ENCODE results near the gene RAB20.
"Not testable (repeated sequence)": the region's sequence is repeated elsewhere in the genome, so short reads cannot be mapped to it uniquely, and the experiment has no call there.

Gene RAB20

DNA sequence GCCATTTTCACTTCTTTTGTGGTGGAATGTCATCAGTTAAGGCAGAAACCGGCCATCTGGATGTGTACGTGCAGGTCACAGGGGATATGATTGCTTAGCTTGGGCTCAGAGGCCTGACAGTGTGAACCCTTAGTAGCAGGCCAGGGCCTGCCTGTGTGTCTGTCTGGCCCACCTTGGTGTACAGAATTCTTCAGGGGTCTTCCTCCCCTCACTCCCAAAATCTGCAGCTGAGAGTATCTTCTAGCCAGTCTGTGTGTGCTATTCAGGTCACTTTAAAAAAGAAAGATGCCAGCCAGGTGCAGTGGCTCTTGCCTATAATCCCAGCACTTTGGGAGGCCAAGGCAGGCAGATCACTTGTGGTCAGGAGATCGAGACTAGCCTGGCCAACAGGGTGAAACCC lies 74.6 kb downstream of the RAB20 start:
- DNase-seq: not testable (repeated sequence)

DNA sequence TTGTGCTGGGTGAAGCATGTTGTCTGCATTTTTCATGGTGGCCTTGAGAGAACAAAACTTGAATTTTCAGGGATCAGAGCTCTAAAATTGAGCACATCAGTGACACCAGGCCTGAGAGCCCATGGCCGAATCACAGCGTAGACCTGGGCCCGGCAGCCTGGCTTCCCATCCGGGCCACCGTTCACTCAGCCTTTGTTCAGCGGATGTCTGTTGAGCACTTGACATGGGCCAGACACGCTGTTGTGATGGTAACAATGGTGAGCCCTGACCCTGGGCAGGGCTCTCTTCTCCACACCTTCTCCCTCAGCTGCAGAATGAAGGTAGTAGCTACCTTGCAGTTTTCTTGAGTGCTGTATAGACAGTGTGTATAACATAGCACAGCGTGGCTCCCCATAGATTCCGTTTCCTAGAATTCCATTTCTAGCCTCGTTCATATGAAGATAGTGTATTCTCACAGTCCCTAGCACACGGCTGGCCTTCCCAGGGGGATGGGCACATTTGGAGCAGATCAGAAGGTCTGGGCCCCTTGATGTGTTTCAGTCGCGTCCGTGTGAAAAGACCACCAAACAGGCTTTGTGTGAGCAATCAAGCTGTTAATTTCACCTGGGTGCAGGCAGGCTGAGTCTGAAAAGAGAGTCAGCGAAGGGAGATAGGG lies 75.3 kb downstream of the RAB20 start:
- no peak for DNase-seq

DNA sequence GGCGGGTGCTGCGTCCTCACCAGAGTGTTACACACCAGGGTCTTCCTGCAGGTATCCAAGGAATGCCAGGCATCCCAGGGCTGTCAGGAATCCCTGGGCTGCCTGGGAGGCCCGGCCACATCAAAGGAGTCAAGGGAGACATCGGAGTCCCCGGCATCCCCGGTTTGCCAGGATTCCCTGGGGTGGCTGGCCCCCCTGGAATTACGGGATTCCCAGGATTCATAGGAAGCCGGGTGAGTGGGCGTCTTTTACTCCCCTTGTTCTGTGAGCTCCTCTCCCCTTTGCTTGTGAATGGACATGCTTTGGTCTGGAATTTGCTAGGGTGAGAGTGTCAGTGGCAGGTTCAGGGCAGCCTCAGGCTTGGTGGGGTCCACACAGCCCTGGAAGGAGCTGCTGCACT lies 75.9 kb downstream of the RAB20 start:
- DNase-seq: no peak

DNA sequence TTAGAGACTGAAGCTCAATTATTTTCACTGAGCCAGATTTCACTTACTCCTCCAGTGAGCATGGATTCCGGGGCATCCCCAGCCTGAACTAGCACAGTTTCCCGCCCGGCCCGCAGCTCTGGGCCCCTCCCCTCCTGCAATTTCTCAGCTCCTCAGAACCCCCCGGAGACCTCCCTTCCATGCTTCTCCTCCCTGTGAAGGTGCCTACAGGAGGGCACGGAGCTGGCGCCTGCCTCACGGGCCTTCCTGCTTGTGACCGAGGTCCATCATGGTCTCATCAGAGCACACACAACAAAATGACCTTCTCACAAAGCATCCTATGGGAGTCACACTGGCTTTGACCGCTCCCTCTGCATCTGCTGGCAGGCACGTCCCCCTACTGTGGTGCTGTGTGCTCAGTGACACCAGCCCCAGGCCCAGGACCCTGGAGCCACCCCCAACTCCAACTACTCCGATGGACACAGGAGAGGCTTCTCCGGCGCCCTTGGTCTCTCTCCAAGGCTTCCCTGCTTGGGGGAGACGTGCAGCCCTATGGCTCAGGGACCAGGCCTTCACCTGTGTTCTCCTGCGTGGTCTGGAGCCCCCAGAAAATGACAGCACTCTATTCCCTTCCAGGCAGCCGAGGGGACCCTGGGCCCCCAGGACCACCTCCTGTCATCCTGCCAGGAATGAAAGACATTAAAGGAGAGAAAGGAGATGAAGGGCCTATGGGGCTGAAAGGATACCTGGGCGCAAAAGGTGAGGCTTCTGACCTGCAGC lies 77.1 kb downstream of the RAB20 start:
- DNase-seq: no peak

DNA sequence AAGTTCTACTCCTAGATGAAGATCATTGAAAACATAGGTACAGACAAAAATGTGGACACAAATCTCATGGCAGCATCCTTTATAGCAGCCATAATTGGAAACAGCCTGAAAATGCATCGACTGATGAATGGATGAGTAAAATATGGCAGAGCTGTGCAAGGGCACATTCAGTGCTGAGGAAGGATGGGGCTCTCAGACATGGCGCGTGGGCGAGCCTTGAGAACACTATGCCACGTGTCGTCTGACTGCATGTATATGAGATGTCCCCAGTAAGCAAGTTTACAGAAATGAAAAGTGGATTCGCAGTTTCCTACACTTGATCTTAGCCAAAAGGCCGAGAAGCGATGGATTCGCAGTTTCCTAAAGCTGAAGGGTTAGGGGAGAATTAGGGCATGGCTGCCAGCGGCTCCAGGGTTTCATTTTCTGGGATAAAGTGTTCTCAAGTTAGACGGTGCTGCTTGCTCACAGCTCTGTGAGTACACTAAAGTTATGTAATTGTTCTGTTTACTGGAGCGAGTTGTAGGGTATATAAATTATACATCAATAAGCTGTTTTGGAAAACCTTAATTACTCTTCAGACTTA lies 78.0 kb downstream of the RAB20 start:
- DNase-seq: no peak

DNA sequence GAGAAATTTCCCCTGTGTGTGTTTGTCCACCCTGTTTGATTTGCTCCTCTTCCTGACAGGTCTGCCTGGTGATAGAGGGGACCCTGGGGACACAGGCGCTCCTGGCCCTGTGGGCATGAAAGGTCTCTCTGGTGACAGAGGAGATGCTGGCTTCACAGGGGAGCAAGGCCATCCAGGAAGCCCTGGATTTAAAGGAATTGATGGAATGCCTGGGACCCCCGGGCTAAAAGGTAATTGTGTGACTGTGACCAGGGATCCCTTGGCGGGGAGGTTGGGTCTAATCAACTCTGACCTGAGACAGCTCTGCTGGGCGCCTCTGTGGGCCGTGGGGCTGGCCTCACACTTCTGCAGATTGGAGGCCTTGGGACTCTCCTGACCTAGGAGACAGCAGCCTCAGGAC lies 81.4 kb downstream of the RAB20 start:
- no peak for DNase-seq

DNA sequence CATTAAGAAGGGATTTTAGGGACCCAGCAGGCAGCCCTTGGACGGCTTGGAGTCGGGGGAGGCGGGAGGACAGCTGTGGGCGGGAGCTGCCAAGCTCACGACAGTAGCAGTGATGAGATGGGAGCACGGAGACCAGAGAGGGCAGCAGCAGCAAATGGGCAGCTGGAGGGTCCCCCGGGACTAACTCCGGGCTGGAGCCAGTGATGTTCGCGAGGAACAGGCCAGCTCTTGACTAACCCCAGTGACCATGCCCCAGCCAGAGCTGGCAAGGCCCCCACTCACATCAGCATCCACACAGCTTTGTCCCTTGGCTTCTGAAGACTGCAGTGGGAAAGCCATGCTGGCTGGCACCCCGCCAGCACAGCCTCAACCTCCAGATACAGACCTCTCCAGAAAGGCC lies 81.9 kb downstream of the RAB20 start:
- no peak for DNase-seq

DNA sequence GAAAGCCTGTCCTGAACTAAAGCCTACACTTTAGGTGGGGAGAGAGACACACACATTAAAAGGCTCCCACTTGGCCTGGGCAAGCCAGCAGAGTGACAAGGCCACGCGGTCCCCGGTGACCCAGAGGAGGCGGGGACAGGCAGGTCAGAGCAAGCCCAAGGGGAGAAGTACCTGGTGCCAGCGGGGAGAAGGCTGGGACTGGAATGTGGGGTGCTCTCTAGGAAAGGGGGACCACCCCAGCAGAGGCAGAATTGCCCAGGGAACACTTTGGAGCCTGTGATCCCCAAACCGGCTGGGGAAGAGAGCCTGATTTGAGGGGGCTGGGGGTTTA lies 82.3 kb downstream of the RAB20 start:
- no peak for DNase-seq

DNA sequence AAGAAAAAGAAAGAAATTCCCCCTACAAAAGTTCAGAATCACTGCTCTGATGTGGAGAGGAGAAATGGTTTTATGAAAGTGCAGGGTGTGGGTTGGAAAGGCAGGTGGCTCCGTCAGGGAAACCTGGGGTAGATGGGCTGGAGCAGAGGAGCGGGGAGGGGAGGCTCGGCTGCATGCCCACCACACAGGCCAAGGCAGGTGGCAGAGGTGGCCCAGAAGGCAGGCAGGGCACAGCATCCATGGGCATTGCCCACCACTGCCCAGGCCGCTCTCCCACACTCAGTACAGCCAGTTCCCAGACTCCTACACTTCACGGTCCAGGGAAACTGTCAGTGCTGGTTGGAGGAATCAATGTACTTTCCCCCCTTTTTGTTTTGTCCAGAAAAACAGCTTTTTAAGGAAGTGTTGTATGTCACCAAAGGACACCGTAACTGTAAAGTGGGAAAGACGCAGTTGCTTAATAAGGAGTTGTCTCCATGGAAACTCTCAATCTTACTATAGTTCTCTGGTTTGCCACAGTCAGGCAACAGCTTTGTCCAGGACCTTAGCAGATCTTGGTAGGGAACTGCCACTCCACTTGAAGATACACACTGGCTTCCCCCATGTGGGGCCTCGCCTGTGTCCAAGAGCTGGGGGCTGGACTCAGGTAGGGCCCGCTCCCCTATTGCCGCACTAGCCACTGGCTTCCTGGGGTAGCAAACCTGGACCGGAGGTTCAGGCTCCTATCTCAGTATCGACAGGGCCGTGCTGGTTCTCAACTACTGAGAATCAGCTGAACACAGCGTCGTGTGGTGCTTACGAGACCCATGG lies 82.9 kb downstream of the RAB20 start:
- DNase-seq: no peak

DNA sequence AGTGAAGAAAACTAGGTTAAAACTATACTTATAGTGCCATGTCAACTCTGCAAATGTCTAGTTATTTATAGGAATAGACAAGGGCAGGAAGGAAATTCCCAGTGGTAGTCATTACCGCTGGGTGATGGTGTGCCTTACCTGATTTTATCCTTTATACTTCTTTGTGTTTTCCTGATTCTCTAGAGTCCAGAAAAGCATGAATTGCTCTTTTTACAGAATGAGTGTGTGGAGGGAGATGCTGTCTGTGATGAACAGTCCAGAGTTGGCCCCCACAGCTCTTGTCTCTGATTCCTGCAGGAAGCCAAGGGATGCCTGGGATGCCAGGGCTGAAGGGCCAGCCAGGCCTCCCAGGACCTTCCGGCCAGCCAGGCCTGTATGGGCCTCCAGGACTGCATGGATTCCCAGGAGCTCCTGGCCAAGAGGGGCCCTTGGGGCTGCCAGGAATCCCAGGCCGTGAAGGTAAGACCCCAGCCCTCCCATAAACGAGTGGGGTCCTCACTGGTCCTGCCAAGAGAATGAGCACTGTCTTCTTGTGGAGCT lies 83.7 kb downstream of the RAB20 start:
- no peak for DNase-seq

DNA sequence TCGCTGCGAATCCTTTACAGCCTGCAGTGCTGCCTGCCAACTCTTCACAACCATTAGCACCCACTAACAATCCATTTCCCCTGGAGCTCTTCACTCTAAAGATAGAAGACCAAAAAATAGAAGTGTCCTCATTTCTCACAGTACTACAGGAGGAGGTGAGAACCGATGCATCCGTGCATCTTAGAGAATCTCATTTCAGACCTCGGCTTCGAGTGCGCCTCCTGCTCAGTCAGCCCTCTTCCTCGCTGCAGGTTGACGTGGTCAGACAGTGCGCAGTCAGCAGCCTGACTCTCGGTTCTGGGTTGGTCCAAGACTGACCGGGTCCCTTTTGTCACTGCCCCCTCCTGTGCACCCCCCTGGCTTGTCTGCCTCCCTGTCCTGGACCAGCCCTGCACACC lies 85.3 kb downstream of the RAB20 start:
- DNase-seq: no peak

DNA sequence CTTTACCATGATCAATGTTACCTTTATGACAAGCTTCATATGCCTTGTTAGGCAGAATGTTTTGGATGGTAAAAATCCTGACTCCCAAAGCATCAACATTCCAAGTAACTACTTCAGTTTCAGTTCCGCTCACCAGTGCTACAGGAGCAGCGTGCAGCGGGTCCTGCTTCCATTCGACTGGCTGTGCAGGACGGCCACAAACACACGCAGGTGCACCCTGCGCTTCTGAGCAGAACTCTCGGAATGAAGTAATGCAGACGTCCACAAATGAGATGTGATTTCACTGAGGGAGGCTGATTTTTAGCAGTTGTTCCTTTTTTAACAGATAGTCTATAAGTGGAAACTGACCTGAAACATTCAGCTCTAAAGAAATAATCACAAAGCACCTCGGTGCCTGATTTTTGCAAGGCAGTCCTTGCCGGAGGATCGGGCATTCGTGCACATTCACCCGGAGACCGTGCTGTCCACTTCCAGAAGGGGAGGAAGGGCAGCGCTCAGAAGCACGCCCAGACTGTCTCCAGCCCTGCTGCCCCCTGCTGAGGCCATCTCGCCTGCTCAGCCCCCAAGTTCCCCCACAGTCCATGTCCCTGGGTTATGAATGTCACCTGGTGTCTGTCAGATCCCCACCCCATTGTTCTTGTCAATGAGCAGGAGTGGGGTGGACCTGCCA lies 85.8 kb downstream of the RAB20 start:
- DNase-seq: no peak

DNA sequence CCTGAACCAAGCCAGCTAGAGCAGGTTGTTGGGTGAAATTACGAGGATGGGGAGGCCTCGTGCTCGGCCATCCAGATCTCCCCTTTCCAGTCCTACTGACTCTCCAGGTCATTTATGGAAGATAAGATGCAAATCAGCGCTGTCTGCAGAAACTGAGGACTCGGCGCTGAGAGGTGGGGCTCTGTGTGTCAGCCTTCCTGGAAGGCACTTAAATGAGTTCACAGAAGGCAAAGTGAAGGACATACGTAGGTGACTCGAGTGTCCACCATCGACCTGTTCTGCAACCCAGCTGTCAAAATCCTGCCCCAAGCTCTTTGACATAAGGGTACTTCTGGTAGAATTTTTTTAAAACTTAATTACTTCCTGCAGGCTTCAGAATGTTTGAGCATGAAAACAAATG lies 86.4 kb downstream of the RAB20 start:
- DNase-seq: no peak

DNA sequence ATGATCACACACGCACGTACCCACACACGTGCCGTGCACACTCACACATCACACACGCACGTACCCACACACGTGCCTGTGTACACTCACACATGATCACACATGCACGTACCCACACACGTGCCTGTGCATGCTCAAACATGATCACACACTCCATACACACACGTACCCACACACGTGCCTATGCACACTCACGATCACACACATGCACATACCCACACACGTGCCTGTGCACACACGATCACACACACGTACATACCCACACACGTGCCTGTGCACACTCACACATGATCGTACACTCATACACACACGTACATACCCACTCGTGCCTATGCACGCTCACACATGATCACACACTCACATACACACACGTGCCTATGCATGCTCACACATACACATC lies 86.8 kb downstream of the RAB20 start:
- DNase-seq: no peak

All from activated CD4-positive, alpha-beta T cell treated with anti-CD3 and anti-CD28 coated beads, Interleukin-2, amount 50 U/mL, for 1 hour (primary cell).